Heart left ventricle (tissue), 13 donors: Measurements from ENCODE around the gene SLIT3.

Experiments used
- CTCF ChIP-seq, 12 donors: fragments of 200-600 bp; sonication (generic) in 4 of 12; IDR thresholded peaks; one replicate each; pipeline versions ENCODE4 v1.5.0 to v1.8.0; 2018 to 2022; ENCODE audit warnings: antibody characterized with exemption in 12 of 12, mild to moderate bottlenecking in 5 of 12
- POLR2A ChIP-seq, 2 donors: fragments of 450-650 bp; IDR thresholded peaks; one replicate each; pipeline ENCODE4 v1.6.1; 2017; ENCODE audit warnings: antibody characterized with exemption in 2 of 2, mild to moderate bottlenecking in 2 of 2, moderate library complexity in 2 of 2
- donor health status: ischemic (EF 13 %, LVEDD 7.1; RV severe dilation, severe dysfunction).
- donor health status: DM: no; HTN: yes; CAD: no.
- donor health status: DM: no; HTN: no; CAD: no.
- donor health status: ischemic (EF 25% LVEDD 6.9; RV normal size, moderate dysfunction).
- donor health status: ischemic (EF 25% LVEDD 5.7; RV mildly dilated, moderate dysfunction).
- donor health status: ischemic (EF 35%, LVEDD 5.7; RV mildly dilated, moderate dysfunction).
- donor health status: nonischemic (EF 11% LVEDD 7.7; RV severe dilation, severe dysfunction).
- donor health status: DM: yes; HTN: yes; CAD: no.
- donor health status: PGD.
- donor health status: ischemic (EF 29% LVEDD 5.4; RV normal size, mild dysfunction).
- donor health status: nonischemic (EF 23%, LVEDD 6.1; RV moderate dilation, normal function).

GRCh38 chr5:168951769-168952168 is 349.2 kb downstream of the SLIT3 start:
- TF ChIP-seq CTCF (IDR thresholded peaks at IDR 0.05) (no peak), POLR2A (IDR thresholded peaks at IDR 0.05) (no peak)
